Activated naive CD8-positive, alpha-beta T cell treated with anti-CD3 and anti-CD28 coated beads, Interleukin-2, amount 50 U/mL, for 16 hours (primary cell): Measurements from ENCODE around the gene TAF1C.

Experiments used
- DNase-seq: peaks from one replicate; pipeline ENCODE4 v3.0.0-alpha.2; 2020; ENCODE audit warnings: low read depth, low spot score

Gene TAF1C

DNA sequence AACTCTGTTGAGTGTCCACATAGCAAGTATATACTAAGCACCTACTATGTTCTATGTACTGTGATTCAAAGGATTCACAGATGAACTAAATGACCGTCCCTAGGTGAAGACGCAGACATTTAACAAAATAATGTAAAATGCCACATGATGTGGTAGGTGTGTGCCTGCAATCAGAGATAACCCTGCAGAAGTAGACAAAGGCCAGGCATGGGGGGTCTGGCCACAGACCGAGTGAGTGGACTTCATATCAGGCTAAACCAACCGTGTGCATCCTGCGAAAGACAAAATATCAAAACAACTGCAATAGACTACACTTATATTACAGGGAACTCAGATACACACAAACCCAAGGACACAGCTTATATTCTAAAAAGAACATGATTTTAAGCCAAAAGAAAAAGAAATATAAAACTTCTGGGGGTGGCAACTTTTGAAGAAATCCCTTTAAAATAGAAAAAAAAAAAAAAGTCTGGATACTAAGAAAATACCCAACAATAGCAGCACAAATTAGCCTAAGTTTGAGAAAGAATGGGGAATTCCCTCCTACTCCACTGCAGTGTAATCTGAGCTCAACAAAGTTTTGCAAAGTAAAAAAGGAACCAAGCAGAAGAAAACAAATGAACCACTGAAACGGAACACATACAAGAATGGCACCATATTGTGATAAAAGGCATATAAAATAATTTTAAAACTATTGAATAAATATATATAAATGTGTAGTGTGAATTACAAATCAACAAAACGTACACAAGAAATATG lies 54.2 kb downstream of the TAF1C start:
- no peak for DNase-seq

- no peak for DNase-seq
Measured at GRCh38 chr16:84131117-84131516, 55.7 kb downstream of the TAF1C start.
